ENCODE measurements around the gene NUP205. TPM values are rescaled to one million over a fixed set of nuclear protein-coding genes. Genes with fewer than 3 reads are reported as not detected.

The NUP205 gene
- total RNA-seq, 1 experiment from 2014 or later, result 90.4 TPM

GRCh38 chr7:135538376-135538775 lies 19.3 kb upstream of the NUP205 start:
- Histone ChIP-seq H3K27ac (ENCODE audit: low read length) (no peak overlapping the region), H3K27me3 (ENCODE audit: control insufficient read depth, insufficient read depth, low read length) (peaks cover 4% of the 10 kb centered on the region; the same call in 1 of the 2 replicates), H3K4me3 (ENCODE audit: low read depth in 2 of 2, low read length in 2 of 2) (no peak overlapping the region), H3K4me1 (ENCODE audit: control insufficient read depth, insufficient read depth, low read length) (no peaks in the 10 kb centered on the region), H3K9me3 (ENCODE audit: control insufficient read depth, insufficient read depth, low read depth, low read length) (no peaks in the 10 kb centered on the region), H3K36me3 (ENCODE audit: control insufficient read depth, insufficient read depth, low read length) (no peaks in the 10 kb centered on the region)
- no TSS peak for BruUV-seq (replicated peaks)
- CTCF ChIA-PET, result interaction anchor here (0.7 kb wide), 1 partner anchor 25 kb away, joined by 5 read pairs; no protein-coding TSS in a partner anchor
- ATAC-seq (no peak), DNase-seq (ENCODE audit: low read depth, low spot score) (no peak)
- intact Hi-C loops (cut with micrococcal nuclease; ENCODE audit: unreplicated experiment), result no loop called here
- POLR2A ChIA-PET, result no interaction called here
- no peak for TF ChIP-seq TCF7L2 (IDR thresholded peaks at IDR 0.05; ENCODE audit: low read depth, low read length)
- TF ChIP-seq SIN3A (IDR thresholded peaks at IDR 0.05; ENCODE audit: borderline replicate concordance, insufficient read depth, low read depth, low read length), result no peak
- TF ChIP-seq REST (IDR thresholded peaks at IDR 0.05; ENCODE audit: insufficient read depth in 1 of 2, low read depth in 2 of 2, low read length in 1 of 2), result no peak
- in situ Hi-C loops (cut with HindIII; ENCODE audit: low pct_unique_long_range_greater_than_20kb, low sequenced_read_pairs), result no loop called here

- ATAC-seq (no peak), DNase-seq (ENCODE audit: low read depth, low spot score) (no peak)
- POLR2A ChIA-PET, result no interaction called here
- CTCF ChIA-PET, result no interaction called here
- Histone ChIP-seq H3K27me3 (ENCODE audit: control insufficient read depth, insufficient read depth, low read length) (peaks cover 2% of the 10 kb centered on the region; the same call in 1 of the 2 replicates), H3K4me3 (ENCODE audit: low read depth in 2 of 2, low read length in 2 of 2) (no peak overlapping the region), H3K36me3 (ENCODE audit: control insufficient read depth, insufficient read depth, low read length) (no peaks in the 10 kb centered on the region), H3K4me1 (ENCODE audit: control insufficient read depth, insufficient read depth, low read length) (no peaks in the 10 kb centered on the region), H3K9me3 (ENCODE audit: control insufficient read depth, insufficient read depth, low read depth, low read length) (no peaks in the 10 kb centered on the region), H3K27ac (ENCODE audit: low read length) (no peak overlapping the region)
- TF ChIP-seq CTCF (IDR thresholded peaks at IDR 0.05), result no peak
- no peak for TF ChIP-seq POLR2AphosphoS5 (IDR thresholded peaks at IDR 0.05; ENCODE audit: low read depth, low read length)
- TF ChIP-seq SIN3A (IDR thresholded peaks at IDR 0.05; ENCODE audit: borderline replicate concordance, insufficient read depth, low read depth, low read length), result no peak
- no peak for TF ChIP-seq TCF7L2 (IDR thresholded peaks at IDR 0.05; ENCODE audit: low read depth, low read length)
- no peak for TF ChIP-seq REST (IDR thresholded peaks at IDR 0.05; ENCODE audit: insufficient read depth in 1 of 2, low read depth in 2 of 2, low read length in 1 of 2)
- no TSS peak for BruUV-seq (replicated peaks)
- intact Hi-C loops (cut with micrococcal nuclease; ENCODE audit: unreplicated experiment) (no loop called here), in situ Hi-C loops (cut with HindIII; ENCODE audit: low pct_unique_long_range_greater_than_20kb, low sequenced_read_pairs) (no loop called here)
Measured at GRCh38 chr7:135539629-135540028, 18.1 kb upstream of the NUP205 start.

Measured in Panc1 (cell line).